ENCODE results near the gene CD59.
"Not testable (repeated sequence)": the region's sequence is repeated elsewhere in the genome, so short reads cannot be mapped to it uniquely, and the experiment has no call there.

Gene CD59

DNA sequence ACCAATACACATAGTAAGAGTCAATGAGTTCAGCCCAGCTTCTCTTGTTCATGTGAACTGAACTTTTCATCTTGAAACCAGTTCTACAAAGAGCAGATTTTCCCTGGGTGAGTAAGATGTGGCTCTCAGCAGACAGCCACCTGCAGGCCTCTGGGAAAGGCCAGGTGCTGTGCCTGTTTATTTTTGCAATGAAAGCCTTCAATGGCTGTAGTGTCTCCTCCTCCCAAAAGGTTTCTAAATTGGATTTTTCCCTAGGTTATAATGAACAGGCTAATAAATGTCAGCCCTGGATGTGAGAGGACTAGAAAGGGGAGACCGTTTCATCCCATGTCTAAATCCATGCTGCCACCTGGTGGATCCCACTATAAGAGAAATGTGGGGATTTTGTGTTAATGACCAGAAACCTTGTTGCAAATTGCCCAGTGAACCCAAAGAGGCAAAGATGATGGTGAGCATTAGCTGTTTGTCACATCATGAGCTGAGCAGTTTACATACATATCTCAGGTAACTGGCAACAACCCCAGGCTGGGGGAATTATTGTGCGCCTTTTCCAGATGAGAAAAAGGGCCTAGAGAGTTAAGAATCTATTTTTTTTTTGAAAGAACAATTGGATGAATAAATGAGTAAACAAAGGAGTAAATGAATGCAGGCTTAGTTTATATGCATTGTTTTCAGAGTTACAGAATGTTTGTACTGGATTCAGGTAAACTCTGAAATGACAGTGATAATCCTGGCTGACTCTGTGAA lies 48.3 kb downstream of the CD59 start:
- TF ChIP-seq, protein P1, sequence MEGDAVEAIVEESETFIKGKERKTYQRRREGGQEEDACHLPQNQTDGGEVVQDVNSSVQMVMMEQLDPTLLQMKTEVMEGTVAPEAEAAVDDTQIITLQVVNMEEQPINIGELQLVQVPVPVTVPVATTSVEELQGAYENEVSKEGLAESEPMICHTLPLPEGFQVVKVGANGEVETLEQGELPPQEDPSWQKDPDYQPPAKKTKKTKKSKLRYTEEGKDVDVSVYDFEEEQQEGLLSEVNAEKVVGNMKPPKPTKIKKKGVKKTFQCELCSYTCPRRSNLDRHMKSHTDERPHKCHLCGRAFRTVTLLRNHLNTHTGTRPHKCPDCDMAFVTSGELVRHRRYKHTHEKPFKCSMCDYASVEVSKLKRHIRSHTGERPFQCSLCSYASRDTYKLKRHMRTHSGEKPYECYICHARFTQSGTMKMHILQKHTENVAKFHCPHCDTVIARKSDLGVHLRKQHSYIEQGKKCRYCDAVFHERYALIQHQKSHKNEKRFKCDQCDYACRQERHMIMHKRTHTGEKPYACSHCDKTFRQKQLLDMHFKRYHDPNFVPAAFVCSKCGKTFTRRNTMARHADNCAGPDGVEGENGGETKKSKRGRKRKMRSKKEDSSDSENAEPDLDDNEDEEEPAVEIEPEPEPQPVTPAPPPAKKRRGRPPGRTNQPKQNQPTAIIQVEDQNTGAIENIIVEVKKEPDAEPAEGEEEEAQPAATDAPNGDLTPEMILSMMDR (IDR thresholded peaks at IDR 0.05; ENCODE audit: low read depth, low read length): peak; percentile 66
- DNase-seq (ENCODE audit: low read depth, low spot score): peak; percentile 80
- H3K4me3 ChIP-seq (ENCODE audit: low read depth, low read length): no peak overlapping the region
- in situ Hi-C loops (cut with HindIII; ENCODE audit: low sequenced_read_pairs): no loop called here

DNA sequence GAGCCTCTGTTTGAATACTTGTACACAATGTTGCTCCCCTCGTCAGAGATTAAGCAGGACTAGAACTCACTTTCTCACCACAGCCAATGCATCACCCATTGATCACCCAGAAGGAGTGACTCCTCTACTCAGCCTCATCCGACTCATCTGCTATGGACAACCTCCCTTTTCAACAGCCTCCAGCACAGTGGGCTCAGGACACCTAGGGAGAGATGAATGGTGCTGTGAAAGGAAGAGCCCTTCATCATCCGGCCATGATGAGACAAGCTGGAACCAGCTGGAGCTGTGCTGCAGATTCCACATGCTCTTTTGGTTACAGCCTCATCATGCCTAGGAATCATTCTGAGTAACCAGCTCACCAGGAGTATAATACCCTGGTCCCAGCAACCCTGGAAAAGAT lies 51.1 kb downstream of the CD59 start:
- TF ChIP-seq, protein P1 (IDR thresholded peaks at IDR 0.05; ENCODE audit: low read depth, low read length): no peak
- H3K4me3 ChIP-seq (ENCODE audit: low read depth, low read length): no peak overlapping the region
- DNase-seq (ENCODE audit: low read depth, low spot score): no peak
- in situ Hi-C loops (cut with HindIII; ENCODE audit: low sequenced_read_pairs): no loop called here

DNA sequence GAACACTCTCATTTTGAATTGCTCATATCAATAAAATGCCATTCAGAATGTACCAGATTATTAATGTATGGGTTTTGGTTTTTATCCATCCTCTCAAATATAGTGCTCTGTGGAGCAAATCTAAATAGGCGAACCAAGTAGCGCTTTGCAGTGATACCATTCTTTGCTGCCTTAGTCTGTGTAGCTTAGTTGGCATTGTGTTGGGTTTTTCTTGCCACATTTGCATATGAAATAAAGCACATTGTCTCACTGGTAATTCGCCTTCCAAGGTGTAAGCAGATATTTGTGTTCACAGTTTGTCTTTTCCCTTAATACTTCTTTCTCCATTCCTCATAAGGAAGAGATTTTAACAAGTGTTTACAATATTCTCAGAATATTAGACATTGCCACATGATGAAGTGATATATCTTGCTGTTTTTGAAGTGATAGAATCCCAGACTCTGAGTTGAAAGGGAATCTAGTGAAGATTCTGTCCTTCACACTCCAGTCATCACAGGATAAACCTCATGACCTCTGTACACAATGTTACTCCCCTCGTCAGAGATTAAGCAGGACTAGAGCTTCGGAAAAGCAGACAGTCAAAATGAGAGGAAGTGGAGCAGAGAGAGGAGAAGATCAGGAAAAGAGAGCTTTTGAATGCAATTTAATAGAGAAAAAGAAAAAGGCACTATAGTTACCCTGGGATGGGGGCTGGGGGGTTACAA lies 52.1 kb downstream of the CD59 start:
- in situ Hi-C loops (cut with HindIII; ENCODE audit: low sequenced_read_pairs): no loop called here
- H3K4me3 ChIP-seq (ENCODE audit: low read depth, low read length): no peak overlapping the region
- TF ChIP-seq, protein P1 (IDR thresholded peaks at IDR 0.05; ENCODE audit: low read depth, low read length): no peak
- DNase-seq (ENCODE audit: low read depth, low spot score): no peak

DNA sequence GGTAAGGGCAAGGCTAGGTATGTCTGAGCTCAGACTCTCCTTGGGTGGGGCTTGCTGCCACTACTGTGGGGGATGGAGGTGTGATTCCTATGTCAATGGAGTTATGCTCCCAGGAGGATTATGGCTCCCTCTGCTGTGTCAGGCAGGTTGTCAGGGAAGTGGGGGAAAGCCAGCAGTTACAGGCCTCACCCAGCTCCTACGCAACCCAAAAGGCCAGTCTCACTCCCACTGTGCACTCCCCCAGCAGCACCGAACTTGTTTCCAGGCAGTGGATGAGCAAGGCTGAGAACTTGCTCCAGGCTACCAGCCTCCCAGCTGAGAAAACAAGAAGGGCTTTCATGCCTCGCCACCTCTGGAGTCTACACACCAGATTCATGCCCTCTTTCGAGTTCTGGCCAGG lies 53.8 kb downstream of the CD59 start:
- TF ChIP-seq, protein P1 (IDR thresholded peaks at IDR 0.05; ENCODE audit: low read depth, low read length): peak; percentile 45
- H3K4me3 ChIP-seq (ENCODE audit: low read depth, low read length): no peak overlapping the region
- DNase-seq (ENCODE audit: low read depth, low spot score): peak; percentile 48
- in situ Hi-C loops (cut with HindIII; ENCODE audit: low sequenced_read_pairs): no loop called here

DNA sequence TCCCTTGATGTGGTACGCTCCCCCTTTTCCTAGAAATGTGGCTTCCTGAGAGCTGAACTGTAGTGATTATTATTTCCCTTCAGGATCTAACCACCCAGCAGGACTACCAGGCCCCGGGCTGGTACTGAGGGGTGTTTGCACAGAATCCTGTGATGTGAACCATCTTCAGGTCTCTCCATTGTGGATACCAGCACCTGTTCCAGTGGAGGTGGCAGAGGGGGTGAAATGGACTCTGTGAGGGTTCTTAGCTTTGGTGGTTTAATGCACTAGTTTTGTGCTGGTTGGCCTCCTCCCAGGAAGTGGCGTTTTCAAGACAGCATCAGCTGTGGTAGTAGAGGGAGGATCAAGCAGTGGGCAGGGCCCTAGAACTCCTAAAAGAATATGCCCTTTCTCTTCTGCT lies 54.2 kb downstream of the CD59 start:
- no peak overlapping the region for H3K4me3 ChIP-seq (ENCODE audit: low read depth, low read length)
- in situ Hi-C loops (cut with HindIII; ENCODE audit: low sequenced_read_pairs): no loop called here
- no peak for DNase-seq (ENCODE audit: low read depth, low spot score)
- TF ChIP-seq, protein P1 (IDR thresholded peaks at IDR 0.05; ENCODE audit: low read depth, low read length): no peak

- in situ Hi-C loops (cut with HindIII; ENCODE audit: low sequenced_read_pairs); DNase-seq (ENCODE audit: low read depth, low spot score): not testable (repeated sequence)
Observed at GRCh38 chr11:33678616-33679015, 57.6 kb downstream of the CD59 start.

More at GRCh38 chr11:33678616-33679015, 57.6 kb downstream of the CD59 start:
- H3K4me3 ChIP-seq (ENCODE audit: low read depth, low read length): not testable (repeated sequence)
